ENCODE data around the gene SENP6. TPM values are rescaled to one million over a fixed set of nuclear protein-coding genes. Genes with fewer than 3 reads are reported as not detected.
"Not testable (repeated sequence)": the region's sequence is repeated elsewhere in the genome, so short reads cannot be mapped to it uniquely, and the experiment has no call there.

The SENP6 gene
- total RNA-seq, 2 donors from 2014 or later, result 71.5 to 99.5 TPM

GRCh38 chr6:75666592-75666991 lies 64.9 kb downstream of the SENP6 start:
- no peaks in the 10 kb centered on the region for H3K9me3 ChIP-seq
- H3K4me1 ChIP-seq (replicated peaks), result no peaks in the 10 kb centered on the region
- no peak for DNase-seq (ENCODE audit: low spot score)
- TF ChIP-seq POLR2AphosphoS5 (IDR thresholded peaks at IDR 0.05) (no peak), POLR2A (IDR thresholded peaks at IDR 0.05) (no peak), CTCF (IDR thresholded peaks at IDR 0.05) (no peak)
- no peaks in the 10 kb centered on the region for H3K27me3 ChIP-seq (replicated peaks; ENCODE audit: insufficient read depth)
- H3K36me3 ChIP-seq, result no peaks in the 10 kb centered on the region
- no peak overlapping the region for H3K27ac ChIP-seq
- intact Hi-C loops (cut with DNase I), result no loop called here
- WGBS, result 86% methylated on average over 4 of the region's 4 CpGs
- H3K4me3 ChIP-seq, result no peak overlapping the region

GRCh38 chr6:75673884-75674283 lies 72.2 kb downstream of the SENP6 start:
- no peaks in the 10 kb centered on the region for H3K9me3 ChIP-seq
- intact Hi-C loops (cut with DNase I), result no loop called here
- DNase-seq (ENCODE audit: low spot score), result no peak
- 92% methylated on average over 8 of the region's 8 CpGs for WGBS
- TF ChIP-seq POLR2AphosphoS5 (IDR thresholded peaks at IDR 0.05), result no peak
- no peak for TF ChIP-seq CTCF (IDR thresholded peaks at IDR 0.05)
- TF ChIP-seq POLR2A (IDR thresholded peaks at IDR 0.05), result no peak
- H3K36me3 ChIP-seq, result no peaks in the 10 kb centered on the region
- H3K27ac ChIP-seq, result no peak overlapping the region
- no peaks in the 10 kb centered on the region for H3K4me1 ChIP-seq (replicated peaks)
- no peaks in the 10 kb centered on the region for H3K27me3 ChIP-seq (replicated peaks; ENCODE audit: insufficient read depth)
- H3K4me3 ChIP-seq, result no peak overlapping the region

GRCh38 chr6:75676377-75676776 lies 74.7 kb downstream of the SENP6 start:
- H3K36me3 ChIP-seq, result peaks cover 0 to 6% of the 10 kb centered on the region in 2 donors
- WGBS, result 88% methylated on average over 1 of the region's 1 CpG

DNA sequence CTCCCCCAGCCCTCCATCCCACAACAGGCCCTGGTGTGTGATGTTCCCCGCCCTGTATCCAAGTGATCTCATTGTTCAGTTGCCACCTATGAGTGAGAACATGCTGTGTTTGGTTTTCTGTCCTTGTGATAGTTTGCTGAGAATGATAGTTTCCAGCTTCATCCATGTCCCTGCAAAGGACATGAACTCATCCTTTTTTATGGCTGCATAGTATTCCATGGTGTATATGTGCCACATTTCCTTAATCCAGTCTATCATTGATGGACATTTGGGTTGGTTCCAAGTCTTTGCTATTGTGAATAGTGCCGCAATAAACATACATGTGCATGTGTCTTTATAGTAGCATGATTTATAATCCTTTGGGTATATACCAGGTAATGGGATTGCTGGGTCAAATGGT lies 80.9 kb downstream of the SENP6 start:
- intact Hi-C loops (cut with DNase I), result not testable (repeated sequence)
- H3K36me3 ChIP-seq, result peaks cover 0 to 10% of the 10 kb centered on the region in 2 donors
- 98% methylated on average over 2 of the region's 2 CpGs for WGBS

More at GRCh38 chr6:75676377-75676776, 74.7 kb downstream of the SENP6 start:
- no peak for TF ChIP-seq POLR2AphosphoS5 (IDR thresholded peaks at IDR 0.05)
- TF ChIP-seq CTCF (IDR thresholded peaks at IDR 0.05), result no peak
- TF ChIP-seq POLR2A (IDR thresholded peaks at IDR 0.05), result no peak
- Histone ChIP-seq H3K27me3 (replicated peaks; ENCODE audit: insufficient read depth) (no peaks in the 10 kb centered on the region), H3K4me1 (replicated peaks) (no peaks in the 10 kb centered on the region), H3K27ac (no peak overlapping the region), H3K4me3 (no peak overlapping the region), H3K9me3 (no peaks in the 10 kb centered on the region)
- DNase-seq (ENCODE audit: low spot score), result no peak
- intact Hi-C loops (cut with DNase I), result no loop called here

GRCh38 chr6:75683005-75683404 lies 81.3 kb downstream of the SENP6 start:
- peaks cover 0 to 10% of the 10 kb centered on the region in 2 donors for H3K36me3 ChIP-seq
- intact Hi-C loops (cut with DNase I), result not testable (repeated sequence)
- WGBS, result 96% methylated on average over 2 of the region's 2 CpGs

More for the DNA sequence above, 80.9 kb downstream of the SENP6 start:
- not testable (repeated sequence) for H3K9me3 ChIP-seq; H3K4me3 ChIP-seq; H3K27ac ChIP-seq; H3K27me3 ChIP-seq (replicated peaks; ENCODE audit: insufficient read depth); H3K4me1 ChIP-seq (replicated peaks); DNase-seq (ENCODE audit: low spot score)

GRCh38 chr6:75687535-75687934 lies 85.9 kb downstream of the SENP6 start:
- H3K36me3 ChIP-seq; intact Hi-C loops (cut with DNase I); H3K4me3 ChIP-seq; H3K27me3 ChIP-seq (replicated peaks; ENCODE audit: insufficient read depth); H3K4me1 ChIP-seq (replicated peaks); DNase-seq (ENCODE audit: low spot score); H3K9me3 ChIP-seq; H3K27ac ChIP-seq: not testable (repeated sequence)
- 98% methylated on average over 5 of the region's 5 CpGs for WGBS

More at GRCh38 chr6:75683005-75683404, 81.3 kb downstream of the SENP6 start:
- H3K27me3 ChIP-seq (replicated peaks; ENCODE audit: insufficient read depth); DNase-seq (ENCODE audit: low spot score); H3K4me3 ChIP-seq; H3K9me3 ChIP-seq; H3K4me1 ChIP-seq (replicated peaks); H3K27ac ChIP-seq: not testable (repeated sequence)

DNA sequence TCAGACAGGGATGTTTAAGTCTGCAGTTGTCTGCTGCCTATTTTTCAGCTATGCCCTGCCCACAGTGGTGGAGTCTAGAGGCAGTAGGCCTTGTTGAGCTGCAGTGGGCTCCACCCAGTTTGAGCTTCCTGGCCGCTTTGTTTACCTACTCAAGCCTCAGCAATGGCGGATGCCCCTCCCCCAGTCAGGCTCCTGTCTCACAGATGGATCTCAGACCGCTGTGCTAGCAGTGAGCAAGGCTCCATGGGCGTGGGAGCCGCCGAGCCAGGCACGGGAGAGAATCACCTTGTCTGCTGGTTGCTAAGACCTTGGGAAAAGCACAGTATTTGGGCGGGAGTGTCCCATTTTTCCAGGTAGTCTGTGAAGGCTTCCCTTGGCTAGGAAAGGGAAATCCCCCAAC lies 86.3 kb downstream of the SENP6 start:
- intact Hi-C loops (cut with DNase I); H3K27me3 ChIP-seq (replicated peaks; ENCODE audit: insufficient read depth); DNase-seq (ENCODE audit: low spot score); H3K9me3 ChIP-seq; H3K4me3 ChIP-seq; H3K36me3 ChIP-seq; H3K27ac ChIP-seq; H3K4me1 ChIP-seq (replicated peaks): not testable (repeated sequence)
- WGBS, result 86% methylated on average over 8 of the region's 8 CpGs

Data from prostate gland (tissue), 2 donors.